ENCODE results near the gene BCKDHB.
A peak's percentile ranks its signal among the peaks of the same experiment; 100 is the strongest.

The BCKDHB gene

DNA sequence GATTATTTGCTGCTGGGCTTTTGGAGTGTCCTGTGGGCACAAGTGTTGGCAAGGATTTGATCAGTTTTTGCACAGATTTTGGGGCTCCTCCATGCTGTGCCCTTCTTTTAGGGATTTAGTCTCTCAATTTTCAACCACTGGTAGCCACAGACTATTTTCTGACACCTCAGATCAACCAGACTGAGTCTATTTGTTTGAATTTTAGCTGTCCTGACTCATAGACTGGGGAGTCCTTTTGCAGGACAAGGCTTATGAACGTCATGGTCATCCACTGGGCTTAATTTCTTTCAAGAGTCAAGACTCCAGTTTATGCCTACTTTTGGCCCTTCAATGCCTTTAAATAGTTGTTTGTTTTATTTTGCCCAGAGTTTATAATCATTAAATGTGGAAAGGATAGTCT is 59.3 kb downstream of the BCKDHB start:
- Histone ChIP-seq H3K18ac (ENCODE audit: low read length) (no peak overlapping the region), H2BK15ac (replicated peaks; ENCODE audit: low read depth) (peak overlapping the region; percentile 74), H3K56ac (ENCODE audit: low read length) (no peak overlapping the region), H4K8ac (ENCODE audit: low read depth, low read length) (no peak overlapping the region), H3K27ac (ENCODE audit: low read depth, low read length) (no peak overlapping the region), H3K9ac (ENCODE audit: low read length) (no peak overlapping the region), H2BK5ac (ENCODE audit: low read length) (no peak overlapping the region), H3K4ac (ENCODE audit: low read depth, low read length) (no peak overlapping the region), H3K4me1 (ENCODE audit: control insufficient read depth, low read depth, low read length) (peaks cover 6% of the 10 kb centered on the region), H3K4me2 (ENCODE audit: low read length) (no peak overlapping the region), H2AK5ac (ENCODE audit: low read length) (no peak overlapping the region), H3K79me2 (ENCODE audit: control insufficient read depth, insufficient read depth, low read length) (no peaks in the 10 kb centered on the region), H3K23ac (ENCODE audit: low read length) (no peak overlapping the region), H3K27me3 (ENCODE audit: insufficient read depth, low read length, poor library complexity) (no peaks in the 10 kb centered on the region), H3K4me3 (ENCODE audit: low read length) (no peak overlapping the region), H3K79me1 (ENCODE audit: low read length) (no peaks in the 10 kb centered on the region), H3K36me3 (ENCODE audit: control insufficient read depth, insufficient read depth, low read length) (no peaks in the 10 kb centered on the region), H4K5ac (ENCODE audit: low read length) (no peak overlapping the region), H2BK120ac (ENCODE audit: low read depth, low read length) (no peak overlapping the region)
- no peak for DNase-seq
- no CpG with 5 or more reads among the region's 1 CpG for WGBS (ENCODE audit: extremely low coverage, insufficient coverage, low lambda C conversion rate)

DNA sequence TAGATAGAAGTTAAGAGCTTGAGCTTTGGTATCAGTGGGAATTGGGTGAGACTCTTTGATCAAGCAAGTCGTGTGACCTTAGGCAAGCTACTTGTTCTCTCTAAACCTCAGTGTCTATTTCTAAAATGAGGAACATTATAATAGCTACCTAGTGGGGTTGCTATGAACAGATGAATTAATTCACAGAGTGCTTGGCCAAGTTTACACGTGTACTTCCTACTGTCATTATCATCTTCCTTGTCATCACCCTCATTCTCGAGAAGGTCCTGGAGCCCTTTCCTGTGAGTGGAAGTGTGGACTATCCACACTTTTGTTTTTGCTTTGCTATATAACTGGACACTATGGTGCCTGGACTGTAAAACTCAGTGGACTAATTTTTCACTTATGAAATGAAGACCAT is 64.0 kb downstream of the BCKDHB start:
- H3K4me1 ChIP-seq (ENCODE audit: control insufficient read depth, low read depth, low read length) = no peaks in the 10 kb centered on the region
- H2AK5ac ChIP-seq (ENCODE audit: low read length) = no peak overlapping the region
- no peak overlapping the region for H3K56ac ChIP-seq (ENCODE audit: low read length)
- DNase-seq = no peak
- no peak overlapping the region for H4K5ac ChIP-seq (ENCODE audit: low read length)
- H2BK120ac ChIP-seq (ENCODE audit: low read depth, low read length) = no peak overlapping the region
- H3K9ac ChIP-seq (ENCODE audit: low read length) = no peak overlapping the region
- H3K27ac ChIP-seq (ENCODE audit: low read depth, low read length) = no peak overlapping the region
- H2BK15ac ChIP-seq (replicated peaks; ENCODE audit: low read depth) = no peak overlapping the region
- H3K36me3 ChIP-seq (ENCODE audit: control insufficient read depth, insufficient read depth, low read length) = no peaks in the 10 kb centered on the region
- no CpG with 5 or more reads among the region's 3 CpGs for WGBS (ENCODE audit: extremely low coverage, insufficient coverage, low lambda C conversion rate)
- H3K79me2 ChIP-seq (ENCODE audit: control insufficient read depth, insufficient read depth, low read length) = no peaks in the 10 kb centered on the region
- H3K4me3 ChIP-seq (ENCODE audit: low read length) = no peak overlapping the region
- H3K27me3 ChIP-seq (ENCODE audit: insufficient read depth, low read length, poor library complexity) = no peaks in the 10 kb centered on the region
- H3K4ac ChIP-seq (ENCODE audit: low read depth, low read length) = no peak overlapping the region
- no peaks in the 10 kb centered on the region for H3K79me1 ChIP-seq (ENCODE audit: low read length)
- no peak overlapping the region for H3K18ac ChIP-seq (ENCODE audit: low read length)
- no peak overlapping the region for H3K23ac ChIP-seq (ENCODE audit: low read length)
- no peak overlapping the region for H2BK5ac ChIP-seq (ENCODE audit: low read length)
- H4K8ac ChIP-seq (ENCODE audit: low read depth, low read length) = no peak overlapping the region
- H3K4me2 ChIP-seq (ENCODE audit: low read length) = no peak overlapping the region

DNA sequence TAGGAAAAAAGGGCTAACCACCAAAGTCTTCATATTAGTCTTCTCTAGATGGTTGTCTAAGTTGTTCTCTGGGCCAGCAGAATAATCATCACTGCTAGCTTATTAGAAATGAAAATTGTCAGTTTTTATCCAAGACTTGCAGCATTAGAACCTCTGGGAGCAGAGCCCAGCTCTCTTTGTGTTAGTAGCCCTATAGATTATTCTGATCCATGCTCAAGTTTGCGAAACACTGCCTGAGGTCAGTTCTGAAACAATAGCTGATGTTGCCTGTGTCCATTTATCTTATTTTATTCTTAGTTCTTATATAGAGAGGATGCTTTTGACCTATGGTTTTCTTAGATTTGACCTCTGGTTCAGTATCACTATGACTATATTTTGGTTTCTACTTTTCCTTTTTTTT is 66.9 kb downstream of the BCKDHB start:
- no peaks in the 10 kb centered on the region for H3K4me1 ChIP-seq (ENCODE audit: control insufficient read depth, low read depth, low read length)
- WGBS (ENCODE audit: extremely low coverage, insufficient coverage, low lambda C conversion rate) = no CpG with 5 or more reads among the region's 1 CpG

DNA sequence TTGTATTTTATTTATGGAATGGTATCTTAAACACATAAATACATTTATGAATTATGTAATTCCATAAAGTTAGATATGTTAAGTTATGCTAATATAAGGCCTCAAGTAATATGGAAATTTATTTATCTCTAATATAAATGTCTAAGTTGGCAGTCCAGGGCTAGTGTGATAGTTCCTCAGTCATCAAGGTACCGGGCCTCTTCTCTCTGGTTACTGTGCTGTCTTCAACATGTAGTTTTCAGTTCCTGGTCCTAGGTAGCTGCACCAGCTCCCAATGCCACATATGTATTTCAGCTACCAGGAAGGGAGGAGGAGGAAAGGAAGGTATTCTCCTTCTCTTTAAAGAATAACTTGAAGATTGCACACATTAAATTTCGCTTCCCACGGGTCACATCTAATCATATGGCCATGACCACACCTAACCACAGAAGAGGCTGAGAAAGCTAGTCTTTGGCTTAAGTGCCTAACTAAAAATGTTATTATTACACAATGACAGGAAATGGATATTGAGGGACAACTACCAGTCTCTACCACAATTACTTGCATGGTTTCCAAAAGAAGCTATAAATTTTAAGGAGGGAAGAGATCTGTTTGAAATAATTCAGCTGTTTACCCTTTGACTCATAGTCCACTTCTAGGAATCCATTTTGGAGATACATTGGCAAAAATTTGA is 68.6 kb downstream of the BCKDHB start:
- DNase-seq = no peak
- Histone ChIP-seq H3K4ac (ENCODE audit: low read depth, low read length) (no peak overlapping the region), H3K4me3 (ENCODE audit: low read length) (no peak overlapping the region), H3K4me1 (ENCODE audit: control insufficient read depth, low read depth, low read length) (no peaks in the 10 kb centered on the region), H3K27ac (ENCODE audit: low read depth, low read length) (no peak overlapping the region), H2BK5ac (ENCODE audit: low read length) (no peak overlapping the region), H3K27me3 (ENCODE audit: insufficient read depth, low read length, poor library complexity) (no peaks in the 10 kb centered on the region), H3K23ac (ENCODE audit: low read length) (no peak overlapping the region), H3K9ac (ENCODE audit: low read length) (no peak overlapping the region), H4K8ac (ENCODE audit: low read depth, low read length) (no peak overlapping the region), H4K5ac (ENCODE audit: low read length) (no peak overlapping the region), H3K18ac (ENCODE audit: low read length) (no peak overlapping the region), H3K4me2 (ENCODE audit: low read length) (no peak overlapping the region), H3K79me2 (ENCODE audit: control insufficient read depth, insufficient read depth, low read length) (no peaks in the 10 kb centered on the region), H2BK120ac (ENCODE audit: low read depth, low read length) (no peak overlapping the region), H3K36me3 (ENCODE audit: control insufficient read depth, insufficient read depth, low read length) (no peaks in the 10 kb centered on the region), H3K56ac (ENCODE audit: low read length) (no peak overlapping the region), H3K79me1 (ENCODE audit: low read length) (no peaks in the 10 kb centered on the region), H2AK5ac (ENCODE audit: low read length) (no peak overlapping the region), H2BK15ac (replicated peaks; ENCODE audit: low read depth) (no peak overlapping the region)
- WGBS (ENCODE audit: extremely low coverage, insufficient coverage, low lambda C conversion rate) = no CpG with 5 or more reads among the region's 3 CpGs

More for the DNA sequence above, 66.9 kb downstream of the BCKDHB start:
- H3K9ac ChIP-seq (ENCODE audit: low read length) = no peak overlapping the region
- H2BK120ac ChIP-seq (ENCODE audit: low read depth, low read length) = no peak overlapping the region
- no peaks in the 10 kb centered on the region for H3K79me1 ChIP-seq (ENCODE audit: low read length)
- no peaks in the 10 kb centered on the region for H3K27me3 ChIP-seq (ENCODE audit: insufficient read depth, low read length, poor library complexity)
- H3K27ac ChIP-seq (ENCODE audit: low read depth, low read length) = no peak overlapping the region
- no peak overlapping the region for H2BK5ac ChIP-seq (ENCODE audit: low read length)
- H3K18ac ChIP-seq (ENCODE audit: low read length) = no peak overlapping the region
- no peak overlapping the region for H3K4me2 ChIP-seq (ENCODE audit: low read length)
- H3K36me3 ChIP-seq (ENCODE audit: control insufficient read depth, insufficient read depth, low read length) = no peaks in the 10 kb centered on the region
- no peak overlapping the region for H3K23ac ChIP-seq (ENCODE audit: low read length)
- no peak for DNase-seq
- H3K4ac ChIP-seq (ENCODE audit: low read depth, low read length) = no peak overlapping the region
- H4K8ac ChIP-seq (ENCODE audit: low read depth, low read length) = no peak overlapping the region
- H2BK15ac ChIP-seq (replicated peaks; ENCODE audit: low read depth) = no peak overlapping the region
- no peak overlapping the region for H3K4me3 ChIP-seq (ENCODE audit: low read length)
- no peak overlapping the region for H3K56ac ChIP-seq (ENCODE audit: low read length)
- no peak overlapping the region for H4K5ac ChIP-seq (ENCODE audit: low read length)
- no peak overlapping the region for H2AK5ac ChIP-seq (ENCODE audit: low read length)
- no peaks in the 10 kb centered on the region for H3K79me2 ChIP-seq (ENCODE audit: control insufficient read depth, insufficient read depth, low read length)

DNA sequence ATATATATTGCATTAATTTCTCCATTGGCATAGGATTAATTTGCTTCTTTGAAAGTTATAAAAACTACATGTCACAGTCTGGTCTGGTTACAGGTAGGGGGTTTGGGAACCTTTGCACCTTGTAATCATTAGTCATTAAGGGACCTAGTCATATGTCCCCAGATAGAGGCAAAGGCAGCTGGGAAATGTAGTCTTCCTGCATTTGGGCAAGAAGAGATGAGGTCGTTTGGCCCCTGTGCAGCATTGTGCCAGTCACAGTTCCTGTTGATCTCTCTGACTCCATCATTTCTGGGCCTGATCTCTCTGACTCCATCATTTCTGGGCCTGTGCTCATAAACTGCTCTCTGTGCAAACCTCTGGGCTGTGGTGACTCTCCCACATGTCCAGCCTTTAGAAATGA is 73.2 kb downstream of the BCKDHB start:
- peak; percentile 46 for DNase-seq
- H3K9ac ChIP-seq (ENCODE audit: low read length) = no peak overlapping the region
- no peaks in the 10 kb centered on the region for H3K36me3 ChIP-seq (ENCODE audit: control insufficient read depth, insufficient read depth, low read length)
- H3K79me2 ChIP-seq (ENCODE audit: control insufficient read depth, insufficient read depth, low read length) = no peaks in the 10 kb centered on the region
- H2BK15ac ChIP-seq (replicated peaks; ENCODE audit: low read depth) = no peak overlapping the region
- no peak overlapping the region for H3K4me3 ChIP-seq (ENCODE audit: low read length)
- no peak overlapping the region for H3K27ac ChIP-seq (ENCODE audit: low read depth, low read length)
- H4K8ac ChIP-seq (ENCODE audit: low read depth, low read length) = no peak overlapping the region
- no peak overlapping the region for H3K18ac ChIP-seq (ENCODE audit: low read length)
- H3K27me3 ChIP-seq (ENCODE audit: insufficient read depth, low read length, poor library complexity) = no peaks in the 10 kb centered on the region
- H3K79me1 ChIP-seq (ENCODE audit: low read length) = no peaks in the 10 kb centered on the region
- H2BK120ac ChIP-seq (ENCODE audit: low read depth, low read length) = no peak overlapping the region
- no peak overlapping the region for H3K56ac ChIP-seq (ENCODE audit: low read length)
- no peak overlapping the region for H4K5ac ChIP-seq (ENCODE audit: low read length)
- H3K23ac ChIP-seq (ENCODE audit: low read length) = no peak overlapping the region
- no CpG with 5 or more reads among the region's 1 CpG for WGBS (ENCODE audit: extremely low coverage, insufficient coverage, low lambda C conversion rate)
- no peaks in the 10 kb centered on the region for H3K4me1 ChIP-seq (ENCODE audit: control insufficient read depth, low read depth, low read length)
- no peak overlapping the region for H2BK5ac ChIP-seq (ENCODE audit: low read length)
- H3K4me2 ChIP-seq (ENCODE audit: low read length) = no peak overlapping the region
- H2AK5ac ChIP-seq (ENCODE audit: low read length) = no peak overlapping the region
- no peak overlapping the region for H3K4ac ChIP-seq (ENCODE audit: low read depth, low read length)

All from mesendoderm (in vitro differentiated cells).